CD14-positive monocyte (primary cell): ENCODE results near the gene GGT5. TPM values are rescaled to one million over a fixed set of nuclear protein-coding genes. Genes with fewer than 3 reads are reported as not detected.
A peak's percentile ranks its signal among the peaks of the same experiment; 100 is the strongest.
"Not testable (repeated sequence)": the region's sequence is repeated elsewhere in the genome, so short reads cannot be mapped to it uniquely, and the experiment has no call there.

ENCODE experiments used
- DNase-seq, 3 donors: peaks; one replicate each; pipeline ENCODE4 v3.0.0-alpha.2; 2011 to 2022
- H2AFZ ChIP-seq: 2 replicates; pipeline ENCODE4 v1.6.0; 2012; ENCODE audit warnings: mild to moderate bottlenecking, low read depth, low read length, inconsistent platforms; ENCODE audit not compliant: insufficient read depth, poor library complexity, severe bottlenecking
- H3K27ac ChIP-seq, 2 donors: 1 replicate in 1 of 2; 2 replicates in 1 of 2; pipeline ENCODE4 v1.5.1; 2012 to 2013; ENCODE audit warnings: low read length in 2 of 2, control low read depth in 1 of 2, inconsistent platforms in 1 of 2, low read depth in 1 of 2, mild to moderate bottlenecking in 1 of 2
- H3K27me3 ChIP-seq, 2 donors: one replicate each; pipeline versions ENCODE4 v1.6.0 to v1.6.1; 2011 to 2013; ENCODE audit warnings: low read length in 2 of 2; ENCODE audit not compliant: control insufficient read depth in 2 of 2, insufficient read depth in 2 of 2
- H3K36me3 ChIP-seq, 2 donors: replicated peaks in 1 of 2; 1 replicate in 1 of 2; 2 replicates in 1 of 2; pipeline versions ENCODE4 v1.5.1 to v1.6.1; 2012 to 2013; ENCODE audit warnings: low read length in 2 of 2, control low read depth in 1 of 2, inconsistent platforms in 1 of 2, mild to moderate bottlenecking in 1 of 2; ENCODE audit not compliant: insufficient read depth in 2 of 2, control insufficient read depth in 1 of 2
- H3K4me1 ChIP-seq, 2 donors: 1 replicate in 1 of 2; 2 replicates in 1 of 2; pipeline versions ENCODE4 v1.5.1 to v1.6.1; 2012 to 2013; ENCODE audit warnings: low read length in 2 of 2, control low read depth in 1 of 2, inconsistent platforms in 1 of 2, mild to moderate bottlenecking in 1 of 2, moderate library complexity in 1 of 2; ENCODE audit not compliant: insufficient read depth in 2 of 2, control insufficient read depth in 1 of 2
- H3K4me2 ChIP-seq: replicated peaks from 2 replicates; pipeline ENCODE3; 2012; ENCODE audit warnings: low read length, moderate library complexity, mild to moderate bottlenecking; ENCODE audit not compliant: poor library complexity, severe bottlenecking; ENCODE audit errors: extremely low read depth
- H3K4me3 ChIP-seq, 3 experiments: fragments of 200-600 bp in 1 of 3; sonication (generic) in 1 of 3; replicated peaks in 1 of 3; 1 replicate in 2 of 3; 2 replicates in 1 of 3; pipeline ENCODE4 v1.5.1; 2011 to 2013; ENCODE audit warnings: low read length in 3 of 3, mild to moderate bottlenecking in 3 of 3, control low read depth in 2 of 3, low read depth in 2 of 3, inconsistent platforms in 1 of 3, moderate library complexity in 1 of 3
- H3K79me2 ChIP-seq: 2 replicates; pipeline ENCODE4 v1.6.0; 2012; ENCODE audit warnings: mild to moderate bottlenecking, control low read depth, inconsistent platforms, low read length, moderate library complexity; ENCODE audit not compliant: insufficient read depth
- H3K9ac ChIP-seq: 2 replicates; pipeline ENCODE4 v1.6.0; 2017; ENCODE audit warnings: low read length, mild to moderate bottlenecking; ENCODE audit not compliant: insufficient read depth, poor library complexity, severe bottlenecking
- H3K9me3 ChIP-seq, 2 donors: replicated peaks in 1 of 2; 1 replicate in 1 of 2; 2 replicates in 1 of 2; pipeline versions ENCODE4 v1.5.1 to v1.6.1; 2012 to 2013; ENCODE audit warnings: low read length in 2 of 2, control low read depth in 1 of 2; ENCODE audit not compliant: control insufficient read depth in 1 of 2, insufficient read depth in 1 of 2
- H4K20me1 ChIP-seq: 2 replicates; pipeline ENCODE4 v1.6.0; 2012; ENCODE audit warnings: mild to moderate bottlenecking, low read length, control low read depth, moderate library complexity; ENCODE audit not compliant: insufficient read depth
- H3K27ac Mint-ChIP-seq, 7 donors: one replicate each; pipeline ENCODE4 v1.8.0; 2020; ENCODE audit warnings: mild to moderate bottlenecking in 7 of 7, mixed read lengths in 7 of 7, moderate library complexity in 6 of 7, inconsistent platforms in 2 of 7
- H3K27me3 Mint-ChIP-seq, 3 donors: one replicate each; pipeline ENCODE4 v1.8.0; 2021 to 2022; ENCODE audit warnings: low read depth in 3 of 3, mild to moderate bottlenecking in 3 of 3, mixed read lengths in 3 of 3, moderate library complexity in 3 of 3, inconsistent platforms in 1 of 3
- H3K36me3 Mint-ChIP-seq, 2 donors: one replicate each; pipeline ENCODE4 v1.8.0; 2020; ENCODE audit warnings: mixed read lengths in 2 of 2, inconsistent platforms in 1 of 2, mild to moderate bottlenecking in 1 of 2
- H3K4me1 Mint-ChIP-seq: one replicate; pipeline ENCODE4 v1.8.0; 2020; ENCODE audit warnings: mild to moderate bottlenecking, mixed read lengths
- H3K4me3 Mint-ChIP-seq, 2 donors: one replicate each; pipeline ENCODE4 v1.8.0; 2020; ENCODE audit warnings: mild to moderate bottlenecking in 2 of 2, mixed read lengths in 2 of 2, moderate library complexity in 1 of 2
- H3K9me3 Mint-ChIP-seq, 7 donors: one replicate each; pipeline ENCODE4 v1.8.0; 2020 to 2022; ENCODE audit warnings: mixed read lengths in 7 of 7, mild to moderate bottlenecking in 6 of 7, moderate library complexity in 6 of 7, inconsistent platforms in 2 of 7
- WGBS: methylation state at CpG from one replicate; pipeline ENCODE4 v1.1.5; 2013; ENCODE audit warnings: missing lambda C conversion rate; ENCODE audit not compliant: insufficient coverage; 5-methylcytosine and 5-hydroxymethylcytosine counted together
- intact Hi-C, 2 donors: fragments of 100-400 bp; cut with micrococcal nuclease; formaldehyde crosslinking; loops; one replicate each; pipeline versions ENCODE4 v1.15.0 to v1.15.1; 2023
- polyA plus RNA-seq, 3 donors: library from polyadenylated mRNA; depleted of rRNA in 1 of 3; unstranded in 2 of 3; stranded (reverse) in 1 of 3; fragments of 300-500 nt in 2 of 3; fragments of >200 nt in 1 of 3; fragmentation: Illumina TruSeq in 2 of 3; gene quantifications; 1 replicate in 2 of 3; 2 replicates in 1 of 3; pipeline ENCODE4 v1.2.3, GENCODE V29; 2012 to 2021
- TF ChIP-seq, protein P1 (sequence below): fragments of 200-600 bp; IDR thresholded peaks from one replicate; pipeline ENCODE4 v1.8.0; 2022; ENCODE audit warnings: antibody characterized with exemption, mild to moderate bottlenecking

The GGT5 gene
- polyA plus RNA-seq, 3 donors = 0.26 to 0.41 TPM; not detected in 1

DNA sequence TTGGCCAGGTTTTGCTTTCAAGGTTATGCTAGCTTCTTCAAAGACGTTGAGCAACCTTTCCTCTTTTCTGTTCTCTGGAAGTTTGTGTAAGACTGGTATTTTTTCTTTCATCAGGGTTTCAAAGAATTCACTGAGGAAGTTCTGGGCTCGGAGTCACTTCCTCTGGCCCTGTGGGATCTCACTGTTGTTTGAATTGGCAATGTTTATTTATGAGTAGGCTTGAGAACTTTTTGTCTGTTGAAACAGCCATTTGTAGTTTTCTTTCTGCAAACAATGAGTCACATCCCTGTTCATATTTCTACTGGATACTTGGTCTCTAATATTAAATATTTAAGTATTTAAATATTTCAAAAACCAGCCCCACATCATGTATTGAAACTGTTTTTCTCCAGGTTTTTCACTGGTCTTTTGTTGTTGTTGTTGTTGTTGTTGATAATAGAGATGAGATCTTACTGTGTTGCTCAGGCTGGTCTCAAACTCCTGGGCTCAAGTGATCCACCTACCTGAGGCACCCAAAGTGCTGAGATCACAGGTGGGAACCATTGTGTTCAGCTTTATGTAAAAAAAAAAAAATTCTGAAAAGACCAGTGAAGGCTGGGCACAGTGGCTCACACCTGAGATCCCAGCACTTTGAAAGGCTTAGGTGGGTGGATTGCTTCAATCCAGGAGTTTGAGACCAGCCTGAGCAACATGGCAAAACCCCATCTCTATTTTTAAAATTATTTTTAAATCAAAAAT is 36.7 kb downstream of the GGT5 start:
- peak overlapping the region; percentile 88 to 99 (median 95) for H3K27ac Mint-ChIP-seq
- peak; percentile 90 to 98 (median 98) for DNase-seq
- intact Hi-C loops = no loop called here

DNA sequence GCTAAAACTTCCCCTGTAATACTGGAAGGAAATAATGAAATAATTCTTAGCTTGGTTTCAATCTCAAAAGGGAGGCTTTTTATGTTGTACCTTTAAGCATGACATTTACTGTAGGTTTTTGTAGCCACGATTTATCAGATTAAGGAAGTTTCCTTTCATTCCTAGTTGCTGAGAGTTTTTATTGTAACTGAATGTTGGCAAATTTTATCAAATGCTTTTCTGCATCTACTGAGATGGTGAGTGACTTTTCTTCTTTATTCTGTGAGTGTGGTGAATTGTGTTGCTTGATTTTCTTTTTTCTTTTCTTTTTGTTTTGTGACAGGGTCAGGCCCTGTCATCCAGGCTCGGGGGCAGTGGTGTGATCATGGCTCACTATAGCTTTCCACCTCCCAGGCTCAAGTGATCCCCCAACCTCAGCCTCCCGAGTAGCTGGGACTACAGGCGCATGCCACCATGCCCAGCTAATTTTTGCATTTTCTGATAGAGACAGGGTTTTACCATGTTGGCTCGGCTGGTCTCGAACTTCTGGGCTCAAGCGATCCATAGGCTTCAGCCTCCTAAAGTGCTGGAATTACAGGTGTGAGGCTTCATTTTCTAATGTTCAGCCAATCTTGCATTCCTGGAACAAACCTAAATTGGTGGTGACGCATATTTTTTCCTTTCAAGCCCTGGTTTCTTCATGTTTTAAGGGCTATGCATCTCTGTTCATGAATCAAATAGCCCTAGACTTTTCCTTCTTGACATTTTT is 37.4 kb downstream of the GGT5 start:
- Mint-ChIP-seq H3K36me3 (no peaks in the 10 kb centered on the region), H3K4me3 (peak overlapping the region in 1 of 2 donors; percentile 55), H3K27me3 (peaks cover 0 to 4% (median 2%) of the 10 kb centered on the region in 3 donors), H3K4me1 (peaks cover 48% of the 10 kb centered on the region), H3K27ac (peak overlapping the region; percentile 88 to 99 (median 95)), H3K9me3 (no peaks in the 10 kb centered on the region)
- Histone ChIP-seq H3K27me3 (no peaks in the 10 kb centered on the region), H4K20me1 (no peaks in the 10 kb centered on the region), H3K36me3 (no peaks in the 10 kb centered on the region), H3K79me2 (no peaks in the 10 kb centered on the region), H2AFZ (no peak overlapping the region), H3K4me1 (peaks cover 44 to 57% of the 10 kb centered on the region in 2 donors), H3K27ac (peak overlapping the region; percentile 86 to 95), H3K9ac (peak overlapping the region; percentile 39), H3K4me2 (peak overlapping the region; percentile 50), H3K9me3 (no peaks in the 10 kb centered on the region), H3K4me3 (peak overlapping the region in 1 of 3 experiments; percentile 49)
- WGBS = 24% methylated on average over 4 of the region's 8 CpGs
- TF ChIP-seq, protein P1, sequence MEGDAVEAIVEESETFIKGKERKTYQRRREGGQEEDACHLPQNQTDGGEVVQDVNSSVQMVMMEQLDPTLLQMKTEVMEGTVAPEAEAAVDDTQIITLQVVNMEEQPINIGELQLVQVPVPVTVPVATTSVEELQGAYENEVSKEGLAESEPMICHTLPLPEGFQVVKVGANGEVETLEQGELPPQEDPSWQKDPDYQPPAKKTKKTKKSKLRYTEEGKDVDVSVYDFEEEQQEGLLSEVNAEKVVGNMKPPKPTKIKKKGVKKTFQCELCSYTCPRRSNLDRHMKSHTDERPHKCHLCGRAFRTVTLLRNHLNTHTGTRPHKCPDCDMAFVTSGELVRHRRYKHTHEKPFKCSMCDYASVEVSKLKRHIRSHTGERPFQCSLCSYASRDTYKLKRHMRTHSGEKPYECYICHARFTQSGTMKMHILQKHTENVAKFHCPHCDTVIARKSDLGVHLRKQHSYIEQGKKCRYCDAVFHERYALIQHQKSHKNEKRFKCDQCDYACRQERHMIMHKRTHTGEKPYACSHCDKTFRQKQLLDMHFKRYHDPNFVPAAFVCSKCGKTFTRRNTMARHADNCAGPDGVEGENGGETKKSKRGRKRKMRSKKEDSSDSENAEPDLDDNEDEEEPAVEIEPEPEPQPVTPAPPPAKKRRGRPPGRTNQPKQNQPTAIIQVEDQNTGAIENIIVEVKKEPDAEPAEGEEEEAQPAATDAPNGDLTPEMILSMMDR = no peak
- intact Hi-C loops = no loop called here
- peak in 1 of 3 donors; percentile 28 for DNase-seq

More for the DNA sequence above, 36.7 kb downstream of the GGT5 start:
- TF ChIP-seq, protein P1 = no peak
- Mint-ChIP-seq H3K36me3 (no peaks in the 10 kb centered on the region), H3K4me1 (peaks cover 48% of the 10 kb centered on the region), H3K27me3 (peaks cover 0 to 4% (median 2%) of the 10 kb centered on the region in 3 donors), H3K9me3 (no peaks in the 10 kb centered on the region), H3K4me3 (peak overlapping the region in 1 of 2 donors; percentile 55)
- peak overlapping the region; percentile 39 for H3K9ac ChIP-seq
- H3K4me3 ChIP-seq = peak overlapping the region in 1 of 3 experiments; percentile 49
- peak overlapping the region; percentile 86 to 95 for H3K27ac ChIP-seq
- peaks cover 44 to 57% of the 10 kb centered on the region in 2 donors for H3K4me1 ChIP-seq
- no peak overlapping the region for H2AFZ ChIP-seq
- H3K36me3 ChIP-seq = no peaks in the 10 kb centered on the region
- no peaks in the 10 kb centered on the region for H3K9me3 ChIP-seq
- no peaks in the 10 kb centered on the region for H3K79me2 ChIP-seq
- H4K20me1 ChIP-seq = no peaks in the 10 kb centered on the region
- 0% methylated on average over 1 of the region's 2 CpGs for WGBS
- H3K4me2 ChIP-seq = peak overlapping the region; percentile 50
- no peaks in the 10 kb centered on the region for H3K27me3 ChIP-seq

DNA sequence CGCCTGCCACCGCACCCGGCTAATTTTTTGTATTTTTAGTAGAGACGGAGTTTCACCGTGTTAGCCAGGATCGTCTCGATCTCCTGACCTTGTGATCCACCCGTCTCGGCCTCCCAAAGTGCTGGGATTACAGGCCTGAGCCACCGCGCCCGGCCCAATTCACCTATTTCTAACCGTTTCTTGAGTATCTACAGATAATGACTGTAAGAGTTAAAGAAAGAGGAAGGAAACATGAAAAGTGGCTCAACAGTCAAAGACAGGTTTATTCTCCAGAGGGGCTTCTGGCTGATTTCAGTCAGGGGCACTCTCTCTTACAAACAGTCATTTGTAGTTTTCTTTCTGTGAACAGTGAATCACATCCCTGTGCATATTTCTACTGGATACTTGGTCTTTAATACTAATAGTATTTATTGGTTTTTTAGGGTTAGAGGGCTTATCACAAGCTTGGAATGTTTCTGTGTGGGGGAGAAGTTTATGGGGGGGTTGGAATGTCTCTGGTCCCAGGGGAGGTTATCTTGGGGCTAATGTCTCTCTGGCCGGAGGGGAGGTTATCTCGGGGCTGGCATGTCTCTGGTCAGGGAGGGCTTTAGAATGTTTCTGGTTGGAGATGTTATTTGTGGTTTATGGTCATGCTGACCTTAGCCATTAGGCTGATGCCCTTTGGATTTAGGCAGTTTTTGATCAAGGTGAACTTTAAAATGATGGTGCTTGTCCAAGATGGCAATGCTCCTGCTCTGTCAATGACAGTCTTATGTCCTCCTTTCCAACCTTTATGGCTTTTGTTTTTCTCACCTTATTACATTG is 38.2 kb downstream of the GGT5 start:
- intact Hi-C loops, H3K9ac ChIP-seq, H3K36me3 ChIP-seq, H3K9me3 Mint-ChIP-seq, H3K4me3 ChIP-seq, H3K27me3 ChIP-seq, H3K27me3 Mint-ChIP-seq, H3K4me3 Mint-ChIP-seq, H2AFZ ChIP-seq, H4K20me1 ChIP-seq, H3K79me2 ChIP-seq, H3K36me3 Mint-ChIP-seq, H3K9me3 ChIP-seq: not testable (repeated sequence)
- Mint-ChIP-seq H3K4me1 (peaks cover 48% of the 10 kb centered on the region), H3K27ac (peak overlapping the region; percentile 88 to 99 (median 95))
- Histone ChIP-seq H3K4me1 (peaks cover 44 to 57% of the 10 kb centered on the region in 2 donors), H3K27ac (peak overlapping the region; percentile 33 to 86), H3K4me2 (peak overlapping the region; percentile 50)
- 93% methylated on average over 2 of the region's 15 CpGs for WGBS
- DNase-seq = peak in 2 of 3 donors; percentile 39 to 40
